Cardiac muscle cell (in vitro differentiated cells and primary cell): ENCODE results near the gene MAP3K5. TPM values are rescaled to one million over a fixed set of nuclear protein-coding genes. Genes with fewer than 3 reads are reported as not detected.

Experiments
- DNase-seq, 2 donors: peaks; one replicate each; pipeline versions ENCODE4 v3.0.0 to v3.0.0-alpha.2; 2010 to 2017; ENCODE audit warnings: low read depth in 1 of 2, low spot score in 1 of 2
- H3K27ac ChIP-seq: fragments of 200-600 bp; sonication (generic); 2 replicates; pipeline ENCODE4 v1.5.1; 2016
- H3K27me3 ChIP-seq: fragments of 200-600 bp; sonication (generic); 2 replicates; pipeline ENCODE4 v1.6.0; 2016; ENCODE audit warnings: control low read depth
- H3K36me3 ChIP-seq: fragments of 200-600 bp; sonication (generic); 2 replicates; pipeline ENCODE4 v1.5.1; 2016; ENCODE audit warnings: control low read depth
- H3K4me1 ChIP-seq: fragments of 200-600 bp; sonication (generic); 2 replicates; pipeline ENCODE4 v1.8.1; 2017; ENCODE audit warnings: low read depth, mild to moderate bottlenecking, mixed run types
- H3K4me3 ChIP-seq: fragments of 200-600 bp; sonication (generic); 2 replicates; pipeline ENCODE4 v1.5.1; 2016; ENCODE audit warnings: mild to moderate bottlenecking
- H3K9me3 ChIP-seq: fragments of 200-600 bp; sonication (generic); 2 replicates; pipeline ENCODE4 v1.5.1; 2017; ENCODE audit warnings: low read depth, mild to moderate bottlenecking, control low read depth
- CTCF ChIP-seq: IDR thresholded peaks from 2 replicates; pipeline ENCODE4 v1.5.1; 2012; ENCODE audit warnings: low read depth, mild to moderate bottlenecking, low read length
- polyA plus RNA-seq: library from polyadenylated mRNA; unstranded; fragments of >200 nt; fragmentation: Nextera tagmentation; extraction: Ambion mirVana; gene quantifications from 2 replicates; pipeline ENCODE4 v1.2.1, GENCODE V29; 2016
- total RNA-seq: library from RNA; depleted of rRNA; stranded (reverse); fragments of >200 nt; gene quantifications from 2 replicates; pipeline ENCODE4 v1.2.3, GENCODE V29; 2016

MAP3K5 gene
- total and polyA plus RNA-seq, 2 experiments from 2014 or later: 2.8 to 3.0 TPM

- no peak overlapping the region for H3K4me3 ChIP-seq
- no peak overlapping the region for H3K27ac ChIP-seq
- H3K36me3 ChIP-seq: no peaks in the 10 kb centered on the region
- H3K4me1 ChIP-seq: no peaks in the 10 kb centered on the region
- no peak for DNase-seq
- no peaks in the 10 kb centered on the region for H3K9me3 ChIP-seq
- TF ChIP-seq CTCF: no peak
- H3K27me3 ChIP-seq: no peaks in the 10 kb centered on the region
Observed at GRCh38 chr6:136751522-136751956, 40.7 kb downstream of the MAP3K5 start.

- no peak overlapping the region for H3K27ac ChIP-seq
- no peaks in the 10 kb centered on the region for H3K36me3 ChIP-seq
- no peak for DNase-seq
- no peak for TF ChIP-seq CTCF
- H3K9me3 ChIP-seq: no peaks in the 10 kb centered on the region
- H3K4me1 ChIP-seq: no peaks in the 10 kb centered on the region
- no peak overlapping the region for H3K4me3 ChIP-seq
- no peaks in the 10 kb centered on the region for H3K27me3 ChIP-seq
Observed at GRCh38 chr6:136750696-136751521, 41.4 kb downstream of the MAP3K5 start.

GRCh38 chr6:136749359-136749997 lies 42.8 kb downstream of the MAP3K5 start:
- no peak for TF ChIP-seq CTCF
- Histone ChIP-seq H3K4me3 (no peak overlapping the region), H3K9me3 (no peaks in the 10 kb centered on the region), H3K4me1 (no peaks in the 10 kb centered on the region), H3K36me3 (no peaks in the 10 kb centered on the region), H3K27me3 (no peaks in the 10 kb centered on the region), H3K27ac (no peak overlapping the region)
- no peak for DNase-seq

- Histone ChIP-seq H3K27me3 (no peaks in the 10 kb centered on the region), H3K36me3 (no peaks in the 10 kb centered on the region), H3K9me3 (no peaks in the 10 kb centered on the region), H3K4me3 (no peak overlapping the region), H3K4me1 (peaks cover under 1% of the 10 kb centered on the region), H3K27ac (no peak overlapping the region)
- DNase-seq: no peak
- TF ChIP-seq CTCF: no peak
Observed at GRCh38 chr6:136747507-136747906, 44.8 kb downstream of the MAP3K5 start.

- peaks cover 7% of the 10 kb centered on the region for H3K4me1 ChIP-seq
- no peak for TF ChIP-seq CTCF
- no peaks in the 10 kb centered on the region for H3K36me3 ChIP-seq
Observed at GRCh38 chr6:136745300-136745699, 47.0 kb downstream of the MAP3K5 start.

More at GRCh38 chr6:136745300-136745699, 47.0 kb downstream of the MAP3K5 start:
- Histone ChIP-seq H3K4me3 (no peak overlapping the region), H3K27me3 (no peaks in the 10 kb centered on the region), H3K27ac (no peak overlapping the region), H3K9me3 (no peaks in the 10 kb centered on the region)
- no peak for DNase-seq
